Activated CD8-positive, alpha-beta memory T cell treated with anti-CD3 and anti-CD28 coated beads for 36 hours (primary cell): ENCODE data around the gene MAPRE2. TPM values are rescaled to one million over a fixed set of nuclear protein-coding genes. Genes with fewer than 3 reads are reported as not detected.

ENCODE experiments used
- CTCF ChIA-PET: fragments of 350-600 bp; sonication (Branson Sonifier 250); formaldehyde crosslinking; loops from one replicate; lab custom pipeline; 2021; ENCODE audit warnings: antibody characterized with exemption; lab: Charles Lee
- POLR2A ChIA-PET: fragments of 350-600 bp; sonication (Branson Sonifier 250); formaldehyde crosslinking; loops from one replicate; lab custom pipeline; 2021; ENCODE audit warnings: antibody characterized with exemption; lab: Charles Lee
- total RNA-seq, 2 experiments: library from RNA; stranded (reverse); gene quantifications; one replicate each; pipeline ENCODE4 v1.2.3, GENCODE V29; 2021

Gene MAPRE2
- total RNA-seq, 2 experiments from 2014 or later: 49.0 to 50.9 TPM

DNA sequence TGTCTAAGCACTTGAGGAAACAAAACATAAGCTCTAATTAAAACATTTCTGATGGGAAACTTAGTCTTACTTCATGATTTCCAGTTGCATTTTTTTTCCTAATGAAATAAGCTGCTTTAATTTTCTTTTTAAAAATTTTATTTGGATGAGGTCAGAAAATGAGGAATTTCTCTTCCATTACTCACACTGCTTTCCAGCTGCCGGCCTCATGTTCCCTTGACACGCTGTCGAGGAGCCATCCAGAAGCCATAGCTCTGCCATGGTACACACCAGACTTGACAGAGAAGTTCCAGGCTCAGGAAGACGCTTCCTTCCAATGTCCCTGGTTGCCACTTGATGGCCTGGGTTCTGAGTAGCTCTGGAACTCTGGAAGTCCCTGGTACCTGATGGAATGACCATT lies 12.1 kb upstream of the MAPRE2 start:
- POLR2A ChIA-PET: interaction anchor here (0.8 to 1.7 kb wide), 3 partner anchors 12 to 315 kb away, joined by 3 to 30 read pairs (median 6); partner anchors contain the start of genes MAPRE2 and ZNF24

DNA sequence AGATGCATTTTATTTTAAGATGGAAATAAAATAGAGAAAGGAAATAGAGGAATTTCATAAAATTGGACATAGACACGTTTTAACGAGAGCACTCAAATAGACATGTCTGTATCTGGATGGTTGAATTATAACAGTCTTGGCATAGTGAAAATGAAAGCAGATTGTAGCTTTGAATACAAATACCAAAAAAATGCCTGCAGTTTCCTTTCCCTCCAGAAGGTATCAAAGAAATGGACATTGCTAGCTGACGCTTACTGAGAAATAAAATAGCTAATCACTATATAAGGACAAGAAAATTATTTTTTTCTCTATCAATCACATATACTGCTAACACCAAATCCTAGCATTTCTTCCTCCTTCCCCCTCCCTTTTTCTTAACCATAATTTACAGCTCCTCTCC lies 11.4 kb upstream of the MAPRE2 start:
- POLR2A ChIA-PET: interaction anchor here (0.8 to 1.5 kb wide), 3 partner anchors 11 to 314 kb away, joined by 3 to 30 read pairs (median 3); partner anchors contain the start of genes MAPRE2, ZNF24 and ZNF397
- CTCF ChIA-PET: interaction anchor here (0.8 to 2.0 kb wide), 3 partner anchors 10 to 114 kb away, joined by 3 to 11 read pairs (median 3); partner anchors contain the start of gene MAPRE2

More for the DNA sequence above, 12.1 kb upstream of the MAPRE2 start:
- CTCF ChIA-PET: interaction anchor here (0.8 to 2.0 kb wide), 2 partner anchors 11 to 115 kb away, joined by 3 to 11 read pairs; partner anchors contain the start of gene MAPRE2

GRCh38 chr18:35030277-35030989 lies 10.8 kb upstream of the MAPRE2 start:
- CTCF ChIA-PET: interaction anchor here (1.2 to 2.0 kb wide), 2 partner anchors 10 to 39 kb away, joined by 3 to 11 read pairs; partner anchors contain the start of gene MAPRE2
- POLR2A ChIA-PET: interaction anchor here (0.9 to 1.5 kb wide), 2 partner anchors 11 to 210 kb away, joined by 3 to 30 read pairs; partner anchors contain the start of genes MAPRE2 and ZNF397

DNA sequence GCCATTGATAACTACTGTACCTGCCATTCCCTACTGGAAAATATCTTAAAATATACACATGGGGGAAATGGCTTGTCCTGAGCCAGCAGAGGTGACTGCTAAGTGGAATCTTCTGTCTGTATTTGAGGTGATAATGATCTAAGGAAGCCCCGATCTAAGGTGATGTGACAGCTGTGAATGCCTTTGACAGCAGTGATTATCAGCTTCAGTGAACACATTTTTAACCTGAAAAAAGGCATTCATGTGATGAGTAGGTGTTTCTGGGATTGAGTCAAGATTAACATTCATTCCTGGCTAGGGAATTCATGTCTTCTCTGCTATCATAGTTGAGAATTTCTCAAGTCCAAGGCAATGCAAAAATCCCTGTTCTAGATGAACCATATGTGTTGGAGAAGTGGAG lies 9.1 kb upstream of the MAPRE2 start:
- CTCF ChIA-PET: no interaction called here
- POLR2A ChIA-PET: interaction anchor here (1.2 kb wide), 1 partner anchor 9 kb away, joined by 3 read pairs; the partner anchor contains the start of gene MAPRE2

DNA sequence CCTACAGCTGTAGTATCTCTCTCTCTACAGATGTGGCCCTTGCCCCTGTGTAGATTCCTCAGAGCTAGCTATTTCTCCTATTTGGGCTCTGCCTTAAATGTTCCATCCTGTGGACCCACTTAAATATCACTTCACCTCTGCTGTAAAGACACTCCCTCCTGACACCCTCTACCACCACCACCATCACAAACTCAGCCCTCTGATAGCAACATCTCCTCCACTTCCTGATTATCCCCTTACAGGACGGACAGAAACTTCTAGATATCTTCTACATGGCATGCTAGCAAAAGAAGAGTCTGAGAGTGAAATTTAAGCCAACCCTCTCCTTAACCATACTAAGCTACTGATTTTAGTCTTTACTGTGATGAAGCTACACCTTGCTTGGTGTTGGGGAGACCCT lies 3.2 kb upstream of the MAPRE2 start:
- ChIA-PET POLR2A (no interaction called here), CTCF (no interaction called here)

GRCh38 chr18:35038881-35039491 lies 2.2 kb upstream of the MAPRE2 start:
- ChIA-PET CTCF (interaction anchor here (0.9 to 2.4 kb wide), 2 partner anchors 9 to 33 kb away, joined by 3 to 11 read pairs; no protein-coding TSS in a partner anchor), POLR2A (interaction anchor here (3.9 kb wide), 1 partner anchor 9 kb away, joined by 30 read pairs; no protein-coding TSS in a partner anchor)

- POLR2A ChIA-PET: interaction anchor here (0.6 to 3.9 kb wide), 8 partner anchors 8 to 119 kb away, joined by 3 to 30 read pairs (median 3); no protein-coding TSS in a partner anchor
Measured at GRCh38 chr18:35040638-35040987, 600 bp upstream of the MAPRE2 start.

GRCh38 chr18:35041815-35042387 lies 688 bp downstream of the MAPRE2 start:
- POLR2A ChIA-PET: interaction anchor here (1.1 to 3.9 kb wide), 4 partner anchors 12 to 118 kb away, joined by 3 to 30 read pairs (median 5); no protein-coding TSS in a partner anchor
- CTCF ChIA-PET: interaction anchor here (0.9 kb wide), 1 partner anchor 33 kb away, joined by 3 read pairs; no protein-coding TSS in a partner anchor

More at GRCh38 chr18:35040638-35040987, 600 bp upstream of the MAPRE2 start:
- CTCF ChIA-PET: interaction anchor here (0.7 to 2.4 kb wide), 4 partner anchors 11 to 200 kb away, joined by 3 to 11 read pairs (median 4); partner anchors contain the start of gene ZNF397

GRCh38 chr18:35042389-35043071 lies 1.3 kb downstream of the MAPRE2 start:
- ChIA-PET CTCF (interaction anchor here (0.9 kb wide), 1 partner anchor 34 kb away, joined by 3 read pairs; no protein-coding TSS in a partner anchor), POLR2A (interaction anchor here (1.9 to 3.9 kb wide), 2 partner anchors 13 to 14 kb away, joined by 6 to 30 read pairs; no protein-coding TSS in a partner anchor)

- POLR2A ChIA-PET: interaction anchor here (3.9 kb wide), 1 partner anchor 13 kb away, joined by 30 read pairs; no protein-coding TSS in a partner anchor
- CTCF ChIA-PET: interaction anchor here (0.9 kb wide), 1 partner anchor 34 kb away, joined by 3 read pairs; no protein-coding TSS in a partner anchor
Measured at GRCh38 chr18:35043207-35043606, 2.0 kb downstream of the MAPRE2 start.

GRCh38 chr18:35045121-35045520 lies 3.9 kb downstream of the MAPRE2 start:
- POLR2A ChIA-PET: no interaction called here
- CTCF ChIA-PET: interaction anchor here (0.6 to 0.8 kb wide), 2 partner anchors 14 to 1073 kb away, joined by 3 to 5 read pairs; no protein-coding TSS in a partner anchor

GRCh38 chr18:35045806-35046205 lies 4.6 kb downstream of the MAPRE2 start:
- POLR2A ChIA-PET: no interaction called here
- CTCF ChIA-PET: interaction anchor here (0.6 to 0.7 kb wide), 2 partner anchors 37 to 1072 kb away, joined by 3 to 5 read pairs; no protein-coding TSS in a partner anchor

DNA sequence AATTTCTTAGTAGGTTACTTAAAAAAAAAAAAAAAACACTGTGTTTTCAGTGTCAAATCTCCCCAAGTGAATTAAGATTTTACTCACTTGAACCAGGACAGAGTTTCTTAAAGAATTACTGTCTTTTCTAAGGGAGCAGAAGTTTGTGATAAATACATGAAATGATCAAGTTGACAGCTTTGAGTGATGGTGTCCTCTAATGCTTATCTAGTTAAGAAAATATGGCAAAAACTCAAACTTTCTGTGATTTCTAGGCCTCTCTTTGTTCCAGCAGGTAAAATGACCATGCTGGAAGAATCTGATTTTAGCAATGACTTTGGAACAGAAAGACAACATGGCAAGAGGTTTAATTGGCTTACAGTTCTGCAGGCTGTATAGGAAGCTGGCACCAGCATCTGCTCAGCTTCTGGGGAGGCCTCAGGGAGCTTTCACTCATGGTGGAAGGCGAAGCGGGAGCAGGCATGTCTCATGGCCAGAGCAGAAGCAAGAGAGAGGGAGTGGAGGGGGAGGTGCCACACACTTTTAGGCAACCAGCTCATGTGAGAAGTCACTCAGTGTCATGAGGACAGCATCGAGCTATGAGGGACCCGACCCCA lies 6.6 kb downstream of the MAPRE2 start:
- POLR2A ChIA-PET: no interaction called here
- CTCF ChIA-PET: no interaction called here

- ChIA-PET POLR2A (interaction anchor here (0.6 kb wide), 1 partner anchor 191 kb away, joined by 3 read pairs; the partner anchor contains the start of gene ZNF397), CTCF (no interaction called here)
Measured at GRCh38 chr18:35049111-35050027, 8.2 kb downstream of the MAPRE2 start.

- CTCF ChIA-PET: no interaction called here
- POLR2A ChIA-PET: interaction anchor here (0.6 to 1.0 kb wide), 2 partner anchors 9 to 191 kb away, joined by 3 read pairs; partner anchors contain the start of genes MAPRE2 and ZNF397
Measured at GRCh38 chr18:35050028-35050546, 8.9 kb downstream of the MAPRE2 start.

- ChIA-PET CTCF (no interaction called here), POLR2A (interaction anchor here (1.0 kb wide), 1 partner anchor 10 kb away, joined by 3 read pairs; the partner anchor contains the start of gene MAPRE2)
Measured at GRCh38 chr18:35050705-35051195, 9.5 kb downstream of the MAPRE2 start.
